ENCODE measurements around the gene MT1HL1. TPM values are rescaled to one million over a fixed set of nuclear protein-coding genes. Genes with fewer than 3 reads are reported as not detected.

MT1HL1 gene
- total and polyA plus RNA-seq, 12 donors: not detected

- 65 to 85% (median 67%) methylated on average over 4 of the region's 4 CpGs for WGBS, 4 donors
- no peak for TF ChIP-seq POLR2A (IDR thresholded peaks at IDR 0.05)
- no peak for TF ChIP-seq CTCF (IDR thresholded peaks at IDR 0.05)
- intact Hi-C loops (cut with DNase I): no loop called here
- Histone ChIP-seq H3K27me3 (no peaks in the 10 kb centered on the region), H3K4me1 (replicated peaks in 1 of 2) (no peaks in the 10 kb centered on the region), H3K36me3 (replicated peaks in 1 of 2) (no peaks in the 10 kb centered on the region), H3K4me3 (no peak overlapping the region), H3K9me3 (replicated peaks in 1 of 3) (no peaks in the 10 kb centered on the region), H3K27ac (no peak overlapping the region)
- DNase-seq: no peak
Observed at GRCh38 chr1:237031480-237031879, 27.2 kb upstream of the MT1HL1 start.

GRCh38 chr1:237029850-237030535 is 25.8 kb upstream of the MT1HL1 start:
- Histone ChIP-seq H3K27me3 (no peaks in the 10 kb centered on the region), H3K4me1 (replicated peaks in 1 of 2) (no peaks in the 10 kb centered on the region), H3K27ac (no peak overlapping the region), H3K9me3 (replicated peaks in 1 of 3) (no peaks in the 10 kb centered on the region), H3K4me3 (no peak overlapping the region), H3K36me3 (replicated peaks in 1 of 2) (no peaks in the 10 kb centered on the region)
- TF ChIP-seq CTCF (IDR thresholded peaks at IDR 0.05): no peak
- TF ChIP-seq POLR2A (IDR thresholded peaks at IDR 0.05): no peak
- intact Hi-C loops (cut with DNase I): no loop called here
- 56 to 68% (median 63%) methylated on average over 9 of the region's 9 CpGs for WGBS, 4 donors
- no peak for DNase-seq

DNA sequence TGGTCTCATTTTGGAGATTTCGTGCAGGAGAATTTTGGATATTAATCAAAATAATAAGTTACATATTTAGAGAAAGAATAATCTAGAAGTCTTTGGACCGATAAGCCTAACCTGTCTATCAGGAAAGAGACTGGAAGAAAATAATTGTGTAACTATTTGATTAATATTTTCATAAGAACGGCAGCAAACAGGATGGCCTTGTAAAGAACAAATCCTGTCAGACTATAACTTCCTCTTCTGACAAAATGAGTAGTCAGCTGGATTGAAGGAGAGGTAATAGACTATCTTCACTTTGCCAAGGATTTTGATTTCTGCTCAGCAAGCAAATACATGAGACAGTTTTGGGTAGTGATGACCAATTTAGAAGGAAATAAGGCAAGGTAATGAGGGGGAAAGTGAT is 25.0 kb upstream of the MT1HL1 start:
- Histone ChIP-seq H3K4me3 (no peak overlapping the region), H3K9me3 (replicated peaks in 1 of 3) (no peaks in the 10 kb centered on the region), H3K27me3 (no peaks in the 10 kb centered on the region), H3K36me3 (replicated peaks in 1 of 2) (no peaks in the 10 kb centered on the region), H3K27ac (no peak overlapping the region), H3K4me1 (replicated peaks in 1 of 2) (no peaks in the 10 kb centered on the region)
- DNase-seq: no peak
- WGBS, 4 donors: 49 to 55% (median 53%) methylated on average over 3 of the region's 3 CpGs
- intact Hi-C loops (cut with DNase I): no loop called here
- TF ChIP-seq POLR2A (IDR thresholded peaks at IDR 0.05) (no peak), CTCF (IDR thresholded peaks at IDR 0.05) (no peak)

- 92 to 99% (median 96%) methylated on average over 7 to 8 of the region's 10 CpGs for WGBS, 4 donors
- no peak for DNase-seq
- no peaks in the 10 kb centered on the region for H3K4me1 ChIP-seq (replicated peaks in 1 of 2)
- no peak for TF ChIP-seq CTCF (IDR thresholded peaks at IDR 0.05)
- TF ChIP-seq POLR2A (IDR thresholded peaks at IDR 0.05): no peak
- no peaks in the 10 kb centered on the region for H3K36me3 ChIP-seq (replicated peaks in 1 of 2)
- H3K9me3 ChIP-seq (replicated peaks in 1 of 3): no peaks in the 10 kb centered on the region
- intact Hi-C loops (cut with DNase I): no loop called here
- H3K4me3 ChIP-seq: no peak overlapping the region
- no peaks in the 10 kb centered on the region for H3K27me3 ChIP-seq
- H3K27ac ChIP-seq: no peak overlapping the region
Observed at GRCh38 chr1:237025358-237026074, 21.3 kb upstream of the MT1HL1 start.

Data from adrenal gland (tissue), 12 donors.